ENCODE results near the gene VOPP1.

DNA sequence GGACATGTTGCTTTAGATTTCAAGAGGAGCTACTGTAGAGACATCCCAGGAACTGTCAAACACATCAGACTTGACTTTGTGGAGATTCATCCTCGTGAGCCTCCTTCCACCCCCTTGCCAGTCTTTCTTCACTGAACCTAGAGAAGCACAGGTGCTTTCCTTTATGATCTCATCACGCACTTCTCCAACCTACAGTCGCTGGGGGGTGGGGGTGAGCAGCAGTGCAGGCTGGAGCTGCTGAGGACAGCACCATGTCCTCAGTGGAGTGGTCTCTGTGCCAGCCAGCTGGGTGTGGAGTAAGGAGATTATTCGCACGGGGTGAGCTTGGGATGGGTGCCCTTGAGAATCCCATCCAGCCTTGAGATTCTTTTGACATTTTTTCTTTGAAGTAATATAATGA, 88.1 kb downstream of the VOPP1 start:
- TF ChIP-seq, protein P1, sequence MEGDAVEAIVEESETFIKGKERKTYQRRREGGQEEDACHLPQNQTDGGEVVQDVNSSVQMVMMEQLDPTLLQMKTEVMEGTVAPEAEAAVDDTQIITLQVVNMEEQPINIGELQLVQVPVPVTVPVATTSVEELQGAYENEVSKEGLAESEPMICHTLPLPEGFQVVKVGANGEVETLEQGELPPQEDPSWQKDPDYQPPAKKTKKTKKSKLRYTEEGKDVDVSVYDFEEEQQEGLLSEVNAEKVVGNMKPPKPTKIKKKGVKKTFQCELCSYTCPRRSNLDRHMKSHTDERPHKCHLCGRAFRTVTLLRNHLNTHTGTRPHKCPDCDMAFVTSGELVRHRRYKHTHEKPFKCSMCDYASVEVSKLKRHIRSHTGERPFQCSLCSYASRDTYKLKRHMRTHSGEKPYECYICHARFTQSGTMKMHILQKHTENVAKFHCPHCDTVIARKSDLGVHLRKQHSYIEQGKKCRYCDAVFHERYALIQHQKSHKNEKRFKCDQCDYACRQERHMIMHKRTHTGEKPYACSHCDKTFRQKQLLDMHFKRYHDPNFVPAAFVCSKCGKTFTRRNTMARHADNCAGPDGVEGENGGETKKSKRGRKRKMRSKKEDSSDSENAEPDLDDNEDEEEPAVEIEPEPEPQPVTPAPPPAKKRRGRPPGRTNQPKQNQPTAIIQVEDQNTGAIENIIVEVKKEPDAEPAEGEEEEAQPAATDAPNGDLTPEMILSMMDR (IDR thresholded peaks at IDR 0.05; ENCODE audit: low read length): no peak
- TF ChIP-seq EZH2 (optimal IDR thresholded peaks at IDR 0.05; ENCODE audit: low read depth, low read length) (no peak), EZH2phosphoT487 (IDR thresholded peaks at IDR 0.05; ENCODE audit: low read length) (no peak)
